Measurements from ENCODE around the gene GOLGA6A.

Gene GOLGA6A

GRCh38 chr15:74050556-74051234, 31.7 kb downstream of the GOLGA6A start:
- Histone ChIP-seq H3K79me2 (ENCODE audit: control insufficient read depth, low read length) (no peaks in the 10 kb centered on the region), H3K9me3 (ENCODE audit: control insufficient read depth, insufficient read depth, low read length) (no peaks in the 10 kb centered on the region), H3K27ac (ENCODE audit: low read depth, low read length) (no peak overlapping the region), H3K27me3 (ENCODE audit: control insufficient read depth, low read length) (peaks cover 7% of the 10 kb centered on the region), H3K4me3 (ENCODE audit: low read length) (no peak overlapping the region), H3K9me2 (replicated peaks; ENCODE audit: control insufficient read depth, low read length) (no peaks in the 10 kb centered on the region), H4K20me1 (ENCODE audit: control insufficient read depth, insufficient read depth, low read depth, low read length) (no peaks in the 10 kb centered on the region), H3K4me1 (ENCODE audit: control insufficient read depth, low read length) (no peaks in the 10 kb centered on the region), H3K4me2 (ENCODE audit: low read length) (no peak overlapping the region), H3K36me3 (ENCODE audit: control insufficient read depth, low read length) (no peaks in the 10 kb centered on the region), H3F3A (ENCODE audit: control insufficient read depth, insufficient read depth) (no peaks in the 10 kb centered on the region)
- no peak for TF ChIP-seq EZH2phosphoT487 (IDR thresholded peaks at IDR 0.05; ENCODE audit: borderline replicate concordance, low read length)
- no peak for TF ChIP-seq CTCF (IDR thresholded peaks at IDR 0.05; ENCODE audit: low read depth, low read length, poor library complexity, severe bottlenecking)

DNA sequence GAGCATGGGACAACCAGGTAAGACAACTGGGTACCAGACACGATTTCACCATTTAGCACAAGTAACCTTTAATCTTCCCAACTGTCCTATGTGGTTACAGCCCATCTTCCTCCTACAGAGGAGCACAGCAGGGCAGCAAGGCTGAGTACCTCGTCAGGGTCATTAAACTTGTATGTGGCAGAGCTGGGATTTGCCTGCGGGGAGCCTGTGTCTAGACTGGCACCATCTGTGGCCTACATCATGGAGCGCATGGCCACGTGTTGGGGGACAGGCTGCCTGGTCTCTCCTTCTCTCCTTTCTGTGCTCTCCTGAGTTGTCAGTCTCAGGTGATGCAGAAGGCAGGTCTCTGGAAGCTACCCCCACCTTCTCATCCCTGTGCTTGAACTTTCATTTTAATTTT, 32.2 kb downstream of the GOLGA6A start:
- TF ChIP-seq EZH2phosphoT487 (IDR thresholded peaks at IDR 0.05; ENCODE audit: borderline replicate concordance, low read length) (no peak), CTCF (IDR thresholded peaks at IDR 0.05; ENCODE audit: low read depth, low read length, poor library complexity, severe bottlenecking) (no peak)
- H3K27ac ChIP-seq (ENCODE audit: low read depth, low read length), result no peak overlapping the region
- H3K9me2 ChIP-seq (replicated peaks; ENCODE audit: control insufficient read depth, low read length), result no peaks in the 10 kb centered on the region
- H3K9me3 ChIP-seq (ENCODE audit: control insufficient read depth, insufficient read depth, low read length), result no peaks in the 10 kb centered on the region
- H4K20me1 ChIP-seq (ENCODE audit: control insufficient read depth, insufficient read depth, low read depth, low read length), result no peaks in the 10 kb centered on the region
- H3K4me3 ChIP-seq (ENCODE audit: low read length), result no peak overlapping the region
- H3K4me2 ChIP-seq (ENCODE audit: low read length), result no peak overlapping the region
- no peaks in the 10 kb centered on the region for H3K36me3 ChIP-seq (ENCODE audit: control insufficient read depth, low read length)
- no peaks in the 10 kb centered on the region for H3K79me2 ChIP-seq (ENCODE audit: control insufficient read depth, low read length)
- H3F3A ChIP-seq (ENCODE audit: control insufficient read depth, insufficient read depth), result no peaks in the 10 kb centered on the region
- H3K4me1 ChIP-seq (ENCODE audit: control insufficient read depth, low read length), result no peaks in the 10 kb centered on the region
- peaks cover 7% of the 10 kb centered on the region for H3K27me3 ChIP-seq (ENCODE audit: control insufficient read depth, low read length)

GRCh38 chr15:74046275-74046674, 36.1 kb downstream of the GOLGA6A start:
- Histone ChIP-seq H3K9me3 (ENCODE audit: control insufficient read depth, insufficient read depth, low read length) (no peaks in the 10 kb centered on the region), H3K27me3 (ENCODE audit: control insufficient read depth, low read length) (peaks cover 7% of the 10 kb centered on the region), H3K4me1 (ENCODE audit: control insufficient read depth, low read length) (no peaks in the 10 kb centered on the region), H3K36me3 (ENCODE audit: control insufficient read depth, low read length) (no peaks in the 10 kb centered on the region), H3K4me2 (ENCODE audit: low read length) (no peak overlapping the region), H3K4me3 (ENCODE audit: low read length) (no peak overlapping the region), H4K20me1 (ENCODE audit: control insufficient read depth, insufficient read depth, low read depth, low read length) (no peaks in the 10 kb centered on the region), H3K27ac (ENCODE audit: low read depth, low read length) (no peak overlapping the region), H3K79me2 (ENCODE audit: control insufficient read depth, low read length) (no peaks in the 10 kb centered on the region), H3F3A (ENCODE audit: control insufficient read depth, insufficient read depth) (no peaks in the 10 kb centered on the region), H3K9me2 (replicated peaks; ENCODE audit: control insufficient read depth, low read length) (no peaks in the 10 kb centered on the region)
- TF ChIP-seq EZH2phosphoT487 (IDR thresholded peaks at IDR 0.05; ENCODE audit: borderline replicate concordance, low read length), result no peak
- no peak for TF ChIP-seq CTCF (IDR thresholded peaks at IDR 0.05; ENCODE audit: low read depth, low read length, poor library complexity, severe bottlenecking)

Data from DOHH2 (cell line).